Measurements from ENCODE around the gene FRAS1. TPM values are rescaled to one million over a fixed set of nuclear protein-coding genes. Genes with fewer than 3 reads are reported as not detected.

Gene FRAS1
- total and polyA plus RNA-seq, 9 of the 15 experiments (the other 6 are each of a cell fraction or from before 2014, with no cell fraction given) = under 0.01 to 0.11 (median 0.04) TPM; not detected in 2

GRCh38 chr4:78355306-78355705, 298.2 kb downstream of the FRAS1 start:
- in situ Hi-C loops (cut with MboI) = no loop called here
- intact Hi-C loops (cut with micrococcal nuclease) = no loop called here
- Histone ChIP-seq H3K27me3 (ENCODE audit: control insufficient read depth in 2 of 2, insufficient read depth in 2 of 2, low read length in 2 of 2) (peaks cover 0 to 4% of the 10 kb centered on the region in 2 experiments; a peak in 2 of 5 replicates), H3K9ac (ENCODE audit: insufficient read depth in 1 of 2, low read depth in 2 of 2, low read length in 2 of 2) (no peak overlapping the region), H3K4me2 (ENCODE audit: insufficient read depth, low read length) (no peak overlapping the region), H3K79me2 (ENCODE audit: control insufficient read depth, insufficient read depth, low read length) (no peaks in the 10 kb centered on the region), H2AFZ (ENCODE audit: low read depth, low read length) (no peak overlapping the region), H3K27ac (ENCODE audit: extremely low read depth, low read depth, low read length) (no peak overlapping the region), H3K9me3 (replicated peaks; ENCODE audit: control insufficient read depth, insufficient read depth, low read depth, low read length) (no peaks in the 10 kb centered on the region), H3K36me3 (ENCODE audit: control insufficient read depth, insufficient read depth, low read length) (no peaks in the 10 kb centered on the region), H3K4me3 (no peak overlapping the region), H3K4me1 (replicated peaks in 1 of 2; ENCODE audit: control insufficient read depth in 2 of 2, insufficient read depth in 2 of 2, low read length in 2 of 2) (no peaks in the 10 kb centered on the region), H3K9me1 (ENCODE audit: control insufficient read depth, insufficient read depth, low read length) (no peaks in the 10 kb centered on the region), H4K20me1 (replicated peaks; ENCODE audit: control insufficient read depth, insufficient read depth, low read length) (no peaks in the 10 kb centered on the region)
- BruUV-seq (replicated peaks) = no TSS peak
- CTCF ChIA-PET (ENCODE audit: low intra/inter-chr PET ratio) = no interaction called here
- POLR2A ChIA-PET = no interaction called here
- DNase-seq (ENCODE audit: extremely low read depth in 1 of 4, low spot score in 3 of 4) = no peak
- ATAC-seq = no peak
- 4% methylated on average over 3 of the region's 3 CpGs for WGBS (ENCODE audit: insufficient coverage, low coverage, missing lambda C conversion rate)
- TF ChIP-seq ZC3H4 (CRISPR knock-in tag; IDR thresholded peaks at IDR 0.05; ENCODE audit: borderline replicate concordance) = no peak
- TF ChIP-seq SAFB2 (IDR thresholded peaks at IDR 0.05; ENCODE audit: borderline replicate concordance, low read depth, low read length, severe bottlenecking) = no peak
- no peak for TF ChIP-seq ARID4B (CRISPR knock-in tag; IDR thresholded peaks at IDR 0.05)
- no peak for TF ChIP-seq SMAD3 (CRISPR knock-in tag; conservative IDR thresholded peaks at IDR 0.05)
- FAIRE-seq = no peak
